Nephron (organoid): ENCODE results near the gene NSUN3.

ENCODE experiments used
- H3K27ac Mint-ChIP-seq, 3 experiments: 2 replicates each; pipeline ENCODE4 v1.8.0; 2020; ENCODE audit warnings: mixed read lengths in 3 of 3, mild to moderate bottlenecking in 2 of 3, moderate library complexity in 1 of 3
- H3K27me3 Mint-ChIP-seq: 2 replicates; pipeline ENCODE4 v1.8.0; 2021; ENCODE audit warnings: low read depth, mild to moderate bottlenecking, moderate library complexity, mixed read lengths
- H3K36me3 Mint-ChIP-seq: 2 replicates; pipeline ENCODE4 v1.8.0; 2020; ENCODE audit warnings: low read depth, mixed read lengths
- H3K4me1 Mint-ChIP-seq: 2 replicates; pipeline ENCODE4 v1.8.0; 2020; ENCODE audit warnings: mixed read lengths
- H3K4me3 Mint-ChIP-seq, 3 experiments: 2 replicates each; pipeline ENCODE4 v1.8.0; 2020; ENCODE audit warnings: mild to moderate bottlenecking in 3 of 3, mixed read lengths in 3 of 3, moderate library complexity in 2 of 3
- H3K9me3 Mint-ChIP-seq: 2 replicates; pipeline ENCODE4 v1.8.0; 2020; ENCODE audit warnings: mixed read lengths
- TF ChIP-seq, protein P1 (sequence below), 3 experiments: fragments of 200-600 bp; sonication (generic); IDR thresholded peaks; one replicate each; pipeline ENCODE4 v1.5.0; 2021; ENCODE audit warnings: antibody characterized with exemption in 3 of 3; ENCODE audit not compliant: unreplicated experiment in 3 of 3

NSUN3 gene

DNA sequence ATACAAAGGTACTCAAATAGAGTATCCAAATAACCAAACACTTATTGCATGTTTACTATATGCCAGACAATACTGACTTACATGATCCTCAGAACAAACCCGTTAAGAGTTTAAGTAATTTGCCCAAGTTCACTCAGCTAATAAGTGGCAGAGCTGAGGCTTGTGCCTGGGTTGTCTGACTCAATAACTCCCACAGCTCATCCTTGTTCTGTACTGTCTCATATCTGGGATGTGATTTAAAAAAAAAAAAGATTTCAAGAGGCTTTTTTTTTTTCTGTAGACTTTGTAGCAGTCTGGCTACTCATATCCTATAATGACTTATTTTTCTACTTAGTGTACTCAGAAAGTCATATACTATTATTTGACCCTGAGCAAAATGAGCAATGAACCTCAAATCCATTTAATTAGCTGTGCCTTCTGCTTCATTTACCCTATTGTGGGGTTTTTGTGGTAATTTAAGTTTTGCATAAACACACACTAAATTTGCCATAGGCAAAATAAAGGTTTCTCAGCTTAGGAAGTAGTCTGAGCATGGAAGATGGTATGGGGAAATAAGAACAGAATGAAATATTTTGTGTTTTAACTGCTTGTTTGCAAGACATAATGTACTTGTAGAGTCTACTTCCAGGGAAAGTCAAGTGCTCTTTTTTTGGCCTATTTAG lies 3.1 kb downstream of the NSUN3 start:
- H3K4me3 Mint-ChIP-seq, result no peak overlapping the region
- H3K9me3 Mint-ChIP-seq, result no peaks in the 10 kb centered on the region
- H3K27ac Mint-ChIP-seq, result no peak overlapping the region
- H3K36me3 Mint-ChIP-seq, result peaks cover 31% of the 10 kb centered on the region
- TF ChIP-seq, protein P1, sequence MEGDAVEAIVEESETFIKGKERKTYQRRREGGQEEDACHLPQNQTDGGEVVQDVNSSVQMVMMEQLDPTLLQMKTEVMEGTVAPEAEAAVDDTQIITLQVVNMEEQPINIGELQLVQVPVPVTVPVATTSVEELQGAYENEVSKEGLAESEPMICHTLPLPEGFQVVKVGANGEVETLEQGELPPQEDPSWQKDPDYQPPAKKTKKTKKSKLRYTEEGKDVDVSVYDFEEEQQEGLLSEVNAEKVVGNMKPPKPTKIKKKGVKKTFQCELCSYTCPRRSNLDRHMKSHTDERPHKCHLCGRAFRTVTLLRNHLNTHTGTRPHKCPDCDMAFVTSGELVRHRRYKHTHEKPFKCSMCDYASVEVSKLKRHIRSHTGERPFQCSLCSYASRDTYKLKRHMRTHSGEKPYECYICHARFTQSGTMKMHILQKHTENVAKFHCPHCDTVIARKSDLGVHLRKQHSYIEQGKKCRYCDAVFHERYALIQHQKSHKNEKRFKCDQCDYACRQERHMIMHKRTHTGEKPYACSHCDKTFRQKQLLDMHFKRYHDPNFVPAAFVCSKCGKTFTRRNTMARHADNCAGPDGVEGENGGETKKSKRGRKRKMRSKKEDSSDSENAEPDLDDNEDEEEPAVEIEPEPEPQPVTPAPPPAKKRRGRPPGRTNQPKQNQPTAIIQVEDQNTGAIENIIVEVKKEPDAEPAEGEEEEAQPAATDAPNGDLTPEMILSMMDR (IDR thresholded peaks at IDR 0.05; ENCODE audit: unreplicated experiment in 3 of 3), result no peak
- peaks cover 37% of the 10 kb centered on the region for H3K4me1 Mint-ChIP-seq
- H3K27me3 Mint-ChIP-seq, result no peaks in the 10 kb centered on the region

DNA sequence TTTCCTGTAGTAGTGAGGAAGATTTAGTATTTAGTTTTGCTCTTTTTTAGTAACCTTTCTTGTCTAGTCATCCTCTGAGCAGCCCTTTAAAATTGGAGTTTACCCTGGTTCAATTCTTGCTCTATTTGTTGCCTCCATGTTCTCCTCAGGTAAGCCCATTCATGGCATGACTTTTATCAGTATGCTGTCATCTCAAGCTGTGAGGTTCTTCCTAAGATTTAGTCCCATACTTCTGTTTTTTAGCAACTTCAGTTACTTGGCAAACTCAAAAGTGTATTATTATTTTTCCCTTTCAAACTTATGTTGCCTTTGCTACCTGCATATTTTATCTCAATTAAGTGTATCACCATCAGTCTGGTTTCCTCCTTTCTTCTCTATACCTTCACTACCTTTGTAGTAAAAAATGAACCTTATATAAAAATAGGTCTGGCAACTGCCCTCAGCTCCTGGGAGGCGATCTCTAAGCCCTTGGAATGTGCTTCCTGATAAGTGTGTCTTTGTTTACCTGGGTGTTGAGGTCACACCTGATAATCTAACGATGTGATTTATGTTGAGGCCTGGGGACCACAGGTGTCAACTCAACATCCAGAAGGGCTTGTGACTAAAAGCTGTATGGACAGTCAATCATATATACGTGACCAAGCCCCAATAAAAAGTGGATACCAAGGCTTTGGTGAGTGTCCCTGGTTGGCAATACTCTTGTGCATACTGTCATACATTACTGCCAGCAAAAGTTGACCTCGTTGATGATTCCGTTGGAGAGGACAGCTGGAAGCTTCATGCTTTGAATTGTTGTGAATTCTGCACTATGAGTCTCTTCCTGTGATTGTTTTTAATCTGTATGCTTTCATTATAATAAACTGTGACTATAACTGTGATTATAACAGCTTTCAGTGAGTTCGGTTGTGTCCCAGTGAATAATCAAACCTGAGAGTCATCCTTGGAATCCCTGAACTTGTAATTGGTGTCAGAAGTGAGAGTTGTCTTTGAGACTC lies 3.9 kb downstream of the NSUN3 start:
- Mint-ChIP-seq H3K27me3 (no peaks in the 10 kb centered on the region), H3K36me3 (peaks cover 34% of the 10 kb centered on the region), H3K27ac (peak overlapping the region in 1 of 3 experiments; percentile 62), H3K4me1 (peaks cover 37% of the 10 kb centered on the region), H3K9me3 (no peaks in the 10 kb centered on the region), H3K4me3 (peak overlapping the region in 2 of 3 experiments; percentile 51 to 56)
- TF ChIP-seq, protein P1 (IDR thresholded peaks at IDR 0.05; ENCODE audit: unreplicated experiment in 3 of 3), result no peak

DNA sequence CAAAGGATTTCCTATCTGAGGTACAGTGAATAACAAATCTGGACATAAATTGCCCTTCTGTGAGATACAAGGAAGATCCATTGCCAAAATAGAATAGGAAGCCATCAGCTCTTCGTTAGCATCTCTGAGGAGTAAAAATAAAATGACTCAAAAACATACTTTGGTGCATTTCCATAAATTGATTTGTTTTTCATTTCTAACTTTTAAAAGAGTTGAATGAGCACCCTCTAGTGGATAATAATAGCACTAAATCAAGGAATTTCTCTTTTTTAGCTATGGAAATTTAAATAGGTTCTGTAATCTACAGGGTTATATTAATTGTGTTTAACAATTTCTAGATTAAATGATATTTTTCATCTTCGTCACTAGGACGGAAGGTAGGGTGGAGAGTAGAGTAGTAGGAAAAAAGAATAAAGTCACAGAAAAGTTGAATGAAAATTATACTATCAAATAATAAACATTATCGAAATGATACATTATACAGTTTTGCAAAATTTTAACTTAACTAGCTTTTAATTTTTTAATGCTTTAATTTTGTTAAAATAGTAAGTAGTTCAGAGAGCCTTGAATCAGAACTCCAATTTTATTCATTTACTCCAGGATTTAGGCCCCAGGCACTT lies 6.4 kb downstream of the NSUN3 start:
- H3K4me3 Mint-ChIP-seq, result no peak overlapping the region
- H3K4me1 Mint-ChIP-seq, result peaks cover 18% of the 10 kb centered on the region
- H3K36me3 Mint-ChIP-seq, result peaks cover 56% of the 10 kb centered on the region
- H3K27ac Mint-ChIP-seq, result no peak overlapping the region
- peaks cover 13% of the 10 kb centered on the region for H3K9me3 Mint-ChIP-seq
- TF ChIP-seq, protein P1 (IDR thresholded peaks at IDR 0.05; ENCODE audit: unreplicated experiment in 3 of 3), result peak; percentile 46 to 68 (median 48)
- H3K27me3 Mint-ChIP-seq, result no peaks in the 10 kb centered on the region

DNA sequence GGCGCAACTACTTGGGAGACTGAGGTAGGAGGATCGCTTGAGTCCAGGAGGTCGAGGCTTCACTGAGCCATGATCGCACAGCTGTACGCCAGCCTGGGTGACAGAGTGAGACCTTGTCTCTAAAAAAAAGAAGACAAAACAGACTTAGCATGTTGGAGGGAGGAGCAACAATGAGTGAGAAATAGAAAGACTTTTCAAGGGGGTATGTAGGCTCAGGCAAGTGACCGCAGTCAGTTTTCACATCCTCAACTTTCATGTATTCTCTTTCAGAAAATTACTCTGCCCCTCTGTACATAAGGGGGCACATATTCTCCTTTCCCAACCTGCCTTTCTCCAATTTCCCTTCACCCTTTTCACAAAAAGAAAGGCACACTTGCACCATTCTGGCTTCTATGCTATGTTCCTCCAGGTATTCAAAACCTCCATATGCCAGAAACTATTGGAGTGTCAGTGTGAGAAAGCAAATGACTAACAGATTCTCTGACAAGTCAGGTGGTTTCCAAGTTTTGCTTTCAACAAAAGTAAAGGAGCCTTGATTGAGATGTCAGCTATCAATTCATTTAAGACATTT lies 7.6 kb downstream of the NSUN3 start:
- Mint-ChIP-seq H3K27ac (no peak overlapping the region), H3K36me3 (peaks cover 64% of the 10 kb centered on the region), H3K4me1 (peaks cover 8% of the 10 kb centered on the region), H3K4me3 (no peak overlapping the region), H3K27me3 (no peaks in the 10 kb centered on the region), H3K9me3 (peaks cover 15% of the 10 kb centered on the region)
- TF ChIP-seq, protein P1 (IDR thresholded peaks at IDR 0.05; ENCODE audit: unreplicated experiment in 3 of 3), result no peak

DNA sequence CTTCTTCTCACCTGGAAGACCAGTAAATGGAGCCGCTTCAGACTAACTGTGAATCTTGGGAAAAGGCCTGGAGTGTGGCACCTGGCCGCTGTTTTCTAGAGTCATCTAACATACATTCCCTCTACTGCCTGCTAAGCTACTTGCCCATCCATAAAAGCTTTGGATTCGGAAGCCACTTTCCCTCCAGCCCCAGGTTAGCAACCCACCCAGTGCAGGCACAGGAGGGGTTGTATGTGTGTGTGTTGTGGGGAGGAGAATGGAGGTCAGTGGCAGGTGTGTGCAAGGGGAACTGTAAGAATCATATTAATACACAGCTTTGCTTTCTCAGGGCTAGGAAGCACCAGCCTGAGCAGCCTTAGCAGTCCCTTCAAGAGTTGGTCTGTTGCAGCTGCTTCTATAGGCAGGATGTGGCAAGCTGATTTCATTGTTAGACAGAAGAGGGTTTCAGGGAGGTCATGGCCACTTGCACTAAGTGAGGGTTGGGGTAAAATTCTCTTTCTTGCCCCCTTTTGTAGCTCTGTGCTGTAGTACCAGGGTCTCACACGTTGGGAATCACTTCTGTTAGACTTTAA lies 8.9 kb downstream of the NSUN3 start:
- H3K27ac Mint-ChIP-seq, result no peak overlapping the region
- no peak overlapping the region for H3K4me3 Mint-ChIP-seq
- H3K27me3 Mint-ChIP-seq, result no peaks in the 10 kb centered on the region
- peaks cover 15% of the 10 kb centered on the region for H3K9me3 Mint-ChIP-seq
- H3K4me1 Mint-ChIP-seq, result peaks cover 2% of the 10 kb centered on the region
- H3K36me3 Mint-ChIP-seq, result peaks cover 70% of the 10 kb centered on the region
- TF ChIP-seq, protein P1 (IDR thresholded peaks at IDR 0.05; ENCODE audit: unreplicated experiment in 3 of 3), result no peak
